Ovary (tissue), 9 donors: ENCODE measurements around the gene C2CD3. TPM values are rescaled to one million over a fixed set of nuclear protein-coding genes. Genes with fewer than 3 reads are reported as not detected.

Experiments used
- DNase-seq, 5 donors: peaks; one replicate each; pipeline ENCODE4 v3.0.0-alpha.2; 2019 to 2020
- H3K27ac ChIP-seq, 2 donors: fragments of 200-600 bp; one replicate each; pipeline versions ENCODE4 v1.5.1 to v1.8.0; 2019 to 2022
- H3K27me3 ChIP-seq: fragments of 200-600 bp; one replicate; pipeline ENCODE4 v1.8.0; 2022
- H3K36me3 ChIP-seq: fragments of 200-600 bp; sonication (generic); one replicate; pipeline ENCODE4 v1.5.1; 2019
- H3K4me1 ChIP-seq: one replicate; pipeline ENCODE4 v1.8.1; 2013; ENCODE audit warnings: mild to moderate bottlenecking, moderate library complexity; ENCODE audit not compliant: insufficient read depth
- H3K4me3 ChIP-seq: fragments of 200-600 bp; sonication (generic); one replicate; pipeline ENCODE4 v1.5.1; 2017
- H3K9me3 ChIP-seq, 2 donors: fragments of 200-600 bp in 1 of 2; sonication (generic) in 1 of 2; one replicate each; pipeline versions ENCODE4 v1.5.1 to v1.8.1; 2013 to 2019; ENCODE audit warnings: mild to moderate bottlenecking in 1 of 2, moderate library complexity in 1 of 2
- EP300 ChIP-seq: sonication (generic); formaldehyde crosslinking; IDR thresholded peaks from one replicate; pipeline ENCODE4 v1.6.1; 2017; ENCODE audit warnings: antibody characterized with exemption
- POLR2A ChIP-seq: fragments of 450-650 bp; IDR thresholded peaks from one replicate; pipeline ENCODE4 v1.6.1; 2017; ENCODE audit warnings: antibody characterized with exemption, mild to moderate bottlenecking, moderate library complexity
- WGBS, 3 donors: extraction: QIAGEN DNeasy Blood & Tissue Kit in 1 of 3; methylation state at CpG; one replicate each; pipeline versions ENCODE4 v1.1.5 to v1.1.7; 2013 to 2017; 5-methylcytosine and 5-hydroxymethylcytosine counted together
- intact Hi-C, 4 donors: fragments of 100-400 bp; cut with DNase I; formaldehyde crosslinking; loops; one replicate each; pipeline versions ENCODE4 v1.11.0 to v1.15.1; 2022 to 2023
- polyA plus RNA-seq, 2 donors: library from polyadenylated mRNA; stranded (reverse); fragments of 200-250 nt in 1 of 2; fragments of 350-450 nt in 1 of 2; fragmentation: Illumina TruSeq in 1 of 2; extraction: RNeasy Lipid Tissue Mini Kit (QIAGEN cat#74804) in 1 of 2; gene quantifications; one replicate each; pipeline ENCODE4 v1.2.3, GENCODE V29; 2013 to 2014
- total RNA-seq, 7 donors: library from RNA; depleted of rRNA in 2 of 7; stranded (reverse); fragments of >200 nt in 2 of 7; fragmentation: NEBNext Ultra II Directional in 3 of 7; extraction: Animal tissue kit (Norgen Biotek cat#: 25700) in 3 of 7; gene quantifications; one replicate each; pipeline versions ENCODE4 v1.1.0 to v1.2.4, GENCODE V29; 2016 to 2023
- TF ChIP-seq, protein P1 (sequence below), 3 donors: fragments of 450-650 bp in 2 of 3; fragments of 200-600 bp in 1 of 3; IDR thresholded peaks; one replicate each; pipeline versions ENCODE4 v1.5.1 to v1.8.0; 2016 to 2022; ENCODE audit warnings: antibody characterized with exemption in 3 of 3, mild to moderate bottlenecking in 1 of 3
- donor health status: DM: no; HTN: no; CAD: no; lungs with moderate emphysema.
- donor health status: DM: no; HTN: no; CAD: no.
- donor health status: Bipolar disorder and iron deficiency.
- donor health status: DM: yes; HTN: yes; CAD: no.
- donor health status: DM: no; HTN: no; CAD: no.
- donor health status: DM: yes; HTN: yes; CAD: no.

Gene C2CD3
- total and polyA plus RNA-seq, 9 donors = 9.3 to 33.5 (median 17.5) TPM

DNA sequence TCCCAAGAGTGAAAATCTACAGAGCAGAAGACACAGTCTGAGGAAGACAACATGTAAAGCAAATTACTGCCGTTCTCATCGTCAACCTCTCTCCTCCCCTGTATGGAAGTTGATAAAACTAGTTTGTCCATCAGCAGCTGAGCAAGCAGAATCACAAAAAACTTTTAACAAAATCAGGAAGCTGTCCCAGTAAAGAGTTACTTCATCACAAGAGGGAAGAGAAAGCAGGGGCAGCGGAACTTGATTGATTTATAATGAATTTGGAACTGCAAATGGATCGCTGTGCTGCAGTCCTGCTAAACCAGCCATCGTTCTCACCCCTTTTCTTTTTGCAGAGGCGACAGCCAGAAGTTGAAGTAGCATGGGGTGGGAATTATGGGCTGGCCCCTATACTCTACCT lies 148.3 kb downstream of the C2CD3 start:
- Histone ChIP-seq H3K9me3 (no peaks in the 10 kb centered on the region), H3K4me1 (peaks cover 3% of the 10 kb centered on the region), H3K36me3 (no peaks in the 10 kb centered on the region), H3K4me3 (no peak overlapping the region), H3K27ac (no peak overlapping the region), H3K27me3 (no peaks in the 10 kb centered on the region)
- no peak for DNase-seq
- intact Hi-C loops = no loop called here
- WGBS, 3 donors = 89 to 94% (median 91%) methylated on average over 6 of the region's 6 CpGs
- no peak for TF ChIP-seq EP300
- TF ChIP-seq, protein P1, sequence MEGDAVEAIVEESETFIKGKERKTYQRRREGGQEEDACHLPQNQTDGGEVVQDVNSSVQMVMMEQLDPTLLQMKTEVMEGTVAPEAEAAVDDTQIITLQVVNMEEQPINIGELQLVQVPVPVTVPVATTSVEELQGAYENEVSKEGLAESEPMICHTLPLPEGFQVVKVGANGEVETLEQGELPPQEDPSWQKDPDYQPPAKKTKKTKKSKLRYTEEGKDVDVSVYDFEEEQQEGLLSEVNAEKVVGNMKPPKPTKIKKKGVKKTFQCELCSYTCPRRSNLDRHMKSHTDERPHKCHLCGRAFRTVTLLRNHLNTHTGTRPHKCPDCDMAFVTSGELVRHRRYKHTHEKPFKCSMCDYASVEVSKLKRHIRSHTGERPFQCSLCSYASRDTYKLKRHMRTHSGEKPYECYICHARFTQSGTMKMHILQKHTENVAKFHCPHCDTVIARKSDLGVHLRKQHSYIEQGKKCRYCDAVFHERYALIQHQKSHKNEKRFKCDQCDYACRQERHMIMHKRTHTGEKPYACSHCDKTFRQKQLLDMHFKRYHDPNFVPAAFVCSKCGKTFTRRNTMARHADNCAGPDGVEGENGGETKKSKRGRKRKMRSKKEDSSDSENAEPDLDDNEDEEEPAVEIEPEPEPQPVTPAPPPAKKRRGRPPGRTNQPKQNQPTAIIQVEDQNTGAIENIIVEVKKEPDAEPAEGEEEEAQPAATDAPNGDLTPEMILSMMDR (IDR thresholded peaks at IDR 0.05) = no peak
- TF ChIP-seq POLR2A = no peak

DNA sequence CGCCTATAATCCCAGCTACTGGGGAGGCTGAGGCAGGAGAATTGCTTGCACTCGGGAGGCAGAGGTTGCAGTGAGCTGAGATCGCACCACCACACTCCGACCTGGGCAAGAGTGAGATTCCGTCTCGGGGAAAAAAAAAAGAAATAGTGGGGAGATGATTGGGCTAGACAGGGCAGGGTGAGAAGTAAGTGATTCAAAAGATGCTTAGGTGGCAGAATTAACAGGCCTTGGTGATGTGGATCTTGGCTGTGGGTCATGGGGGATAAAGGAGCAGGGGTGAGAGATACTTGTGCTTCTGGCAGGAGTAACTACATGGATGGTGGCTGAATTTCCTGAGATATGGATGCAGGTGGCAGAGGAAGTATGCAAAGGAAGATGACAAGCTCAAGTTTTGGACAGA lies 148.8 kb downstream of the C2CD3 start:
- Histone ChIP-seq H3K4me3 (no peak overlapping the region), H3K4me1 (peaks cover 3% of the 10 kb centered on the region), H3K9me3 (no peaks in the 10 kb centered on the region), H3K27ac (no peak overlapping the region), H3K36me3 (no peaks in the 10 kb centered on the region), H3K27me3 (no peaks in the 10 kb centered on the region)
- WGBS, 3 donors = 95 to 99% (median 98%) methylated on average over 6 of the region's 6 CpGs
- DNase-seq = no peak
- intact Hi-C loops = no loop called here
- no peak for TF ChIP-seq EP300
- TF ChIP-seq, protein P1 (IDR thresholded peaks at IDR 0.05) = no peak
- no peak for TF ChIP-seq POLR2A

DNA sequence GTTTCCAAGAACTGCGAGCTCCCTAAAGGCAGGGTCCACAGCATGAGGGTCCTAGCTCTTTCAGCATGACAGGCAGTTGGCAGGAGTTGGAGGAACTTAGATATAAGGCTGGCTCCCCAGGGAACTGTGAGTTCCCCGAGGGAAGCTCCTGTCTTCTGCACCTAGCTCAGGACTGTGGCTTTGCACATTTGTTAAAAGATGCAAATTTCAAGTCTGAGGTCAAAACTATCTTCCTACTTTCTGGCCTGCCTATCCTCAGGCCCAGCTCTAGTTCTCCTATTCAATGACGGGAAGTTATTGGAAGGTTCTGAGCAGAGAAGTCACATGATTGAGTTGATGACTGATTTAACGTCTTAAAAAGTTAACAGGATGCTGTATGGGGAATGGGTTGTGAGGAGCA lies 150.3 kb downstream of the C2CD3 start:
- TF ChIP-seq POLR2A = no peak
- TF ChIP-seq EP300 = no peak
- TF ChIP-seq, protein P1 (IDR thresholded peaks at IDR 0.05) = no peak
- DNase-seq = no peak
- Histone ChIP-seq H3K4me1 (peaks cover 3% of the 10 kb centered on the region), H3K27me3 (no peaks in the 10 kb centered on the region), H3K36me3 (no peaks in the 10 kb centered on the region), H3K9me3 (no peaks in the 10 kb centered on the region), H3K27ac (no peak overlapping the region), H3K4me3 (no peak overlapping the region)
- intact Hi-C loops = no loop called here
- WGBS, 3 donors = 93 to 94% (median 93%) methylated on average over 4 of the region's 4 CpGs

DNA sequence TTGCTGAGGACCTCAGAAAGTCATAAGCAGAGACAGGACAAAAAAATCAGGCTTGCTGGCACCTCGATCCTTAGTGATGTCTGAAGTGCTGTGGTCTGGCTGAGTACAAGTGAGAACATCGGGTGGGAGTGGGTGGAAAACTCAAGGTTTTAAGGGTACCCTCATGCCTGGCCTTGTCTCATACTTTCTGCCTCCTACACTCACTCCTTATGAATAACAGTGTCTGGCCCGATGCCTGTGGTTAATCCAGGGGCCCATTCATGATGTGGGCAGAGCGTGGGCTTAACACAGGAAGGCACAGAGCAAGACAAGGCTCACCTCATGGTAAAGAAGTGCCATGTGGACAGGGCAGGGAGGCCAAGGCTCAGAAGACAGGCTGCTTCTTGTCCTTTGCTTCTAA lies 150.9 kb downstream of the C2CD3 start:
- Histone ChIP-seq H3K27me3 (no peaks in the 10 kb centered on the region), H3K4me3 (no peak overlapping the region), H3K36me3 (no peaks in the 10 kb centered on the region), H3K9me3 (no peaks in the 10 kb centered on the region), H3K4me1 (peaks cover 3% of the 10 kb centered on the region), H3K27ac (no peak overlapping the region)
- DNase-seq = no peak
- intact Hi-C loops = no loop called here
- TF ChIP-seq, protein P1 (IDR thresholded peaks at IDR 0.05) = no peak
- TF ChIP-seq EP300 = no peak
- 65 to 90% (median 75%) methylated on average over 4 of the region's 4 CpGs for WGBS, 3 donors
